Stimulated activated CD4-positive, alpha-beta T cell treated with anti-CD3 and anti-CD28 coated beads, Interleukin-15, amount 100 ng/mL, for 48 hours (primary cell): ENCODE measurements around the gene MYCL.

ENCODE experiments used
- DNase-seq, 2 donors: peaks; one replicate each; pipeline ENCODE4 v3.0.0-alpha.2; 2020; ENCODE audit warnings: low read depth in 2 of 2

Gene MYCL, protein sequence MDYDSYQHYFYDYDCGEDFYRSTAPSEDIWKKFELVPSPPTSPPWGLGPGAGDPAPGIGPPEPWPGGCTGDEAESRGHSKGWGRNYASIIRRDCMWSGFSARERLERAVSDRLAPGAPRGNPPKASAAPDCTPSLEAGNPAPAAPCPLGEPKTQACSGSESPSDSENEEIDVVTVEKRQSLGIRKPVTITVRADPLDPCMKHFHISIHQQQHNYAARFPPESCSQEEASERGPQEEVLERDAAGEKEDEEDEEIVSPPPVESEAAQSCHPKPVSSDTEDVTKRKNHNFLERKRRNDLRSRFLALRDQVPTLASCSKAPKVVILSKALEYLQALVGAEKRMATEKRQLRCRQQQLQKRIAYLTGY

GRCh38 chr1:39901714-39902459 is at the start of gene MYCL:
Gene MYCL, minus strand, starts transcription at chr1:39901917. Its CDS starts 483 bp downstream, at chr1:39901434.
- peak; percentile 45 to 58 for DNase-seq

- DNase-seq, result no peak
Measured at GRCh38 chr1:39949891-39950290, 48.2 kb upstream of the MYCL start.

DNA sequence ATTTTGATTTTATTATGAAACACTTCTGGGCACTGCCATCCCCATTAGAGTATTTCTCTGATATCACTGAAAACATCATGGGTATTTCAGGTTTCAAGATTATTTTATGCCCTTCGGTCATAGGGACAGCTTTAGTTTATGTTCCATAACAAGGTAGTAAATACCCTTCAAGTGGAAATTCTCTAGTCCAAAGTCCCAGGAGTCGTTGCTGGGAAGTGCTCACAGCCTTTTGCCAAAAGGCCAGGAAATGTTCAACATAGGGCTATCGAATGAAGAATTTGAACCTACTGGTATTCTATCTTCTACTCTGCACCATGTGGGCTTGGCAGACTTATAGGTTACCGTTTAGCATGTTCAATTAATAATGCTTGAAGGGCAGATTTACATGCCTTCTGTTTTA is 45.5 kb upstream of the MYCL start:
- DNase-seq, result no peak

- no peak for DNase-seq
Measured at GRCh38 chr1:39946216-39946615, 44.5 kb upstream of the MYCL start.

GRCh38 chr1:39944410-39945112 is 42.8 kb upstream of the MYCL start:
- no peak for DNase-seq

DNA sequence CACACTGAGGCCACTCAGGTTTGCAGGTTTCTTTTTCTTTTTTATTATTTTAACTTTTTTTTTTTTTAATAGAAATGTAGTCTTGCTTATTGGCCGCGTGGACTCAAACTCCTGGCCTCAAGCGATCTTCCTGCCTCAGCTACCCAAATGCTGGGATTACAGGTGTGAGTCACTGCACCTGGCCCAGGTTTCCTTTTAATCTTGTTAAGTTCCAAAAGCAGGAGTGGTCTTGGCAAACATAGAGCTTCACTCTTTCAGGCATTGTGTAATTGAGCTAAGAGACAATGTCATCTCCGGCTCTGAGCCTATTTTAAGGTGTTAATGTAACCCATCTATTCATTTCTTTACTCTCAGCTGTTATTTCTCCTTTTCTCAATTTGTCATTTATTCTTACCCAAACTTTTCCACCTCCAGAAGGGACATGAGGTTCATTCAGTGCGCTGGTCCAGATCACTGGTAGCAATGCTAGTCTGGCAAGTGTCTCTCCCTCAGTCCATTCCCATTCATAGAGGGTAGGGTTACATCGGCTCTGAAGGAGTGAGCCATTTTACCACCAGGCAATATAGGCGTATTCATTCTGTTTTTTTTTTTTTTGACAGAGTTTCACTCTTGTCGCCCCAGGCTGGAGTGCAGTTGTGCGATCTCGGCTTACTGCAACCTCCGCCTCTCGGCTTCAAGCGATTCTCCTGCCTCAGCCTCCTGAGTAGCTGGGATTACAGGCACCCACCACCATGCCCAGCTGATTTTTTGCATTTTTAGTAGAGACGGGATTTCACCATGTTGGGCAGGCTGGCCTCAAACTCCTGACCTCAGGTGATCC is 42.0 kb upstream of the MYCL start:
- DNase-seq, result no peak

- DNase-seq, result no peak
Measured at GRCh38 chr1:39940980-39941871, 39.5 kb upstream of the MYCL start.

DNA sequence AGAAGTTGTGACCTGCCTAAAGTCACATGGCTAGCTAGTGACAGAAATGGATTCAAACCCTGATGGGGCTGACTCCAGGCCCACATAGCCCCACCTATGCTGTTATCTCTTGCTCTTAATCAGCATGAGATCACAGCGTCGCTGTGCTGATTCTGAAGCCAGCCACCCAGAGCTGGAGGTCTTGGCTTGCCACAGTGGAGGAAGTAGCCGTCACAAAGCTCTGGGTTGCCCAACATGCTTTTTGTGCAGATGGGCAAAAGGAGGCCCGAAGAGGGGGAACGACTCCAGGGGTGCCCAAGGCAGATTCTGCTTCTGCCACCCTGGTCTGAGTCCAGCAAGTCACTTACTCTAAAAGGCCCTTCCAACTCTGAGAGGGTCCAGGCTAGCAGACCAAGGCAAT is 38.5 kb upstream of the MYCL start:
- no peak for DNase-seq

DNA sequence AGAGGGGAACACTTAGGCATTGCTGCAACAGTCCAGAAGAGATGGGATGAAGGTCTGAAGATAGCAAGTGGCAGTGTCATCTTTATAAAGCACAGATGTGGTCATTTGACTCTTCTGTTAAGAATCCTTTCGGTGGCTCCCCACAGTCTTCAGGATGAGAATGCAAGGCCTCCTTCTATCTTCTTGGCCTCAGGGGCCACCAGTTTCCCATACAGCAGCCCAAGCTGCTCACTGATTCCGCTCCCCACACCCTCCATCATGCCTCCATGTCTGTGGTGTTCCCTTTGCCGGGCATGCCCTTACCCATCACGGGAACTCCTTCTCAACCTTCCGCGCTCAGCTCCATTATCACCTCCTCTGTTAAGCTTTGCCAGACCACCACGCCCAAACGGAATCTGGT is 37.1 kb upstream of the MYCL start:
- DNase-seq, result no peak

- DNase-seq, result no peak
Measured at GRCh38 chr1:39936724-39937491, 35.2 kb upstream of the MYCL start.

GRCh38 chr1:39933956-39934941 is 32.5 kb upstream of the MYCL start:
- no peak for DNase-seq

- no peak for DNase-seq
Measured at GRCh38 chr1:39928809-39929587, 27.3 kb upstream of the MYCL start.

- no peak for DNase-seq
Measured at GRCh38 chr1:39927538-39927937, 25.8 kb upstream of the MYCL start.

GRCh38 chr1:39926820-39927219 is 25.1 kb upstream of the MYCL start:
- DNase-seq, result no peak

GRCh38 chr1:39926343-39926793 is 24.7 kb upstream of the MYCL start:
- DNase-seq, result no peak

GRCh38 chr1:39925721-39926342 is 24.1 kb upstream of the MYCL start:
- no peak for DNase-seq

DNA sequence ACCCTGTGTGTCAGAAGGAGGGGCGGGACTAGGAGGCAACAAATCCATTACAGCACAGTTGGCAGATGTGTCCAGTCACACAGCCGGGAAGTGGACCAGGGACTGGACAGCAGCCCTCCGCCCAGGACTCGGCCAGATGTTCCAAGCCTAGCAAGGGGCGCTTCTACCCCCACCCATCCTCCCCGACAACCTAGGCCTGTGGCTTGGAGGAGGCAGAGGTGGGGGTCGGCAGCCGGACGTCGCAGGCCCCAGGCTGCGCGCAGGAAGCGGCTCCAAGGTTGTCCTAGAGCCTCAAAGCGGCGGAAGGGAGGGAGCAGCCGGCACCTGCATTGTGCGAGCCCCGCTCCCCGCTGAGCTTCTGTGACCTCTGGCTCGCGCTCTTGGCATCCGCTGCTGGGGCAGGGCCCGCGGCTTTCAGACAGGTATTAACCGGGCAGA is 20.6 kb upstream of the MYCL start:
- no peak for DNase-seq
